ENCODE results near the gene HIC1.

- no peak for TF ChIP-seq CTCF (IDR thresholded peaks at IDR 0.05)
- no peak for TF ChIP-seq REST (IDR thresholded peaks at IDR 0.05; ENCODE audit: insufficient read depth in 1 of 2, low read depth in 2 of 2, low read length in 1 of 2)
- no peak for TF ChIP-seq SIN3A (IDR thresholded peaks at IDR 0.05; ENCODE audit: borderline replicate concordance, insufficient read depth, low read depth, low read length)
- no peak for TF ChIP-seq POLR2AphosphoS5 (IDR thresholded peaks at IDR 0.05; ENCODE audit: low read depth, low read length)
These were observed 20.7 kb upstream of the HIC1 start for GRCh38 chr17:2034157-2034556.
